Peyer's patch (tissue), 4 donors: ENCODE results near the gene TMEM217.

Source experiments
- POLR2A ChIP-seq, 2 donors: fragments of 450-650 bp; IDR thresholded peaks; one replicate each; pipeline ENCODE4 v1.5.1; 2017; ENCODE audit warnings: antibody characterized with exemption in 2 of 2, mild to moderate bottlenecking in 2 of 2, moderate library complexity in 2 of 2
- TF ChIP-seq, protein P1 (sequence below), 6 experiments: fragments of 450-650 bp in 4 of 6; fragments of 200-600 bp in 2 of 6; sonication (generic) in 1 of 6; IDR thresholded peaks; one replicate each; pipeline ENCODE4 v1.5.1; 2017 to 2019; ENCODE audit warnings: antibody characterized with exemption in 6 of 6, mild to moderate bottlenecking in 3 of 6, moderate library complexity in 1 of 6

DNA sequence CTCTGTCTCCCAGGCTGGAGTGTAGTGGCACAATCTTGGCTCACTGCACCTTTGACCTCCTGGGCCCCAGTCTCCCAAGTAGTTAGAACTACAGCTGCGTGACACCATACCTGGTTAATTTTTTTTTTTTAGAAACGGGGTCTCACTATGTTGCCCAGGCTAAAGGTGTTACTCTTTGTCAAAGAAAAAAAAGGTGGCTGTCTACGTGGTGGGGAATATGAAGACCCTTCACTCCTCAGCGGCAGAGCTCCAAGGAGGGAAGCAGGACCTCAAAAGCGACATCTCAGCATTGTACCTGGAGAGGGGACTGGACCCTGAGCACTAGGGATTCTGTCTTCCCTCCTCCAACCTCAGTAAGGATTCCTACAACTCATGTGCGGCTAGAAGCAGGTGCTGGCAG, 16.8 kb downstream of the TMEM217 start:
- TF ChIP-seq, protein P1, sequence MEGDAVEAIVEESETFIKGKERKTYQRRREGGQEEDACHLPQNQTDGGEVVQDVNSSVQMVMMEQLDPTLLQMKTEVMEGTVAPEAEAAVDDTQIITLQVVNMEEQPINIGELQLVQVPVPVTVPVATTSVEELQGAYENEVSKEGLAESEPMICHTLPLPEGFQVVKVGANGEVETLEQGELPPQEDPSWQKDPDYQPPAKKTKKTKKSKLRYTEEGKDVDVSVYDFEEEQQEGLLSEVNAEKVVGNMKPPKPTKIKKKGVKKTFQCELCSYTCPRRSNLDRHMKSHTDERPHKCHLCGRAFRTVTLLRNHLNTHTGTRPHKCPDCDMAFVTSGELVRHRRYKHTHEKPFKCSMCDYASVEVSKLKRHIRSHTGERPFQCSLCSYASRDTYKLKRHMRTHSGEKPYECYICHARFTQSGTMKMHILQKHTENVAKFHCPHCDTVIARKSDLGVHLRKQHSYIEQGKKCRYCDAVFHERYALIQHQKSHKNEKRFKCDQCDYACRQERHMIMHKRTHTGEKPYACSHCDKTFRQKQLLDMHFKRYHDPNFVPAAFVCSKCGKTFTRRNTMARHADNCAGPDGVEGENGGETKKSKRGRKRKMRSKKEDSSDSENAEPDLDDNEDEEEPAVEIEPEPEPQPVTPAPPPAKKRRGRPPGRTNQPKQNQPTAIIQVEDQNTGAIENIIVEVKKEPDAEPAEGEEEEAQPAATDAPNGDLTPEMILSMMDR (IDR thresholded peaks at IDR 0.05): no peak
- no peak for TF ChIP-seq POLR2A (IDR thresholded peaks at IDR 0.05)
